ENCODE results near the gene FABP1. TPM values are rescaled to one million over a fixed set of nuclear protein-coding genes. Genes with fewer than 3 reads are reported as not detected.

The FABP1 gene
- total RNA-seq, 4 donors from 2014 or later, result not detected

GRCh38 chr2:88122141-88122884, 5.5 kb downstream of the FABP1 start:
- TF ChIP-seq CTCF (IDR thresholded peaks at IDR 0.05; ENCODE audit: low read depth), result no peak

DNA sequence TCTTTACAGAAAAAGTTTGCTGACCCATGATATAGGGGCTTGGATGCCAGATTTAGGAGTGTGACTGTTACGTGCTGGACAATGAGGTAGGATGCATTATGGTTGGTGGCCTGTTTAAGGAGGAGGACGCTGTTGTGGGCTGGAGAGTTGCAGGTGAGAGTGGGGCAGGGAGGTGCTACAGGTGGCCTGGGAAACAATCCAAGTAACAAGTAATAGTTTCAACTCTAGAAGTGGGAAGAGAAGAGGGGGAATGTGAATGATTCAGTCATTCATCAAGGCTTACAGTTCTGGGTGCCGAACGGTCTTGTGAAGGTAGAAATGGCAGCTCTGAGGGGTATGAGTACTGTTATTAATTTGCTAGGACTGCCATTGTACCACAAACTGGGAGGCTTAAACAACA, 6.2 kb downstream of the FABP1 start:
- TF ChIP-seq CTCF (IDR thresholded peaks at IDR 0.05; ENCODE audit: low read depth), result no peak

DNA sequence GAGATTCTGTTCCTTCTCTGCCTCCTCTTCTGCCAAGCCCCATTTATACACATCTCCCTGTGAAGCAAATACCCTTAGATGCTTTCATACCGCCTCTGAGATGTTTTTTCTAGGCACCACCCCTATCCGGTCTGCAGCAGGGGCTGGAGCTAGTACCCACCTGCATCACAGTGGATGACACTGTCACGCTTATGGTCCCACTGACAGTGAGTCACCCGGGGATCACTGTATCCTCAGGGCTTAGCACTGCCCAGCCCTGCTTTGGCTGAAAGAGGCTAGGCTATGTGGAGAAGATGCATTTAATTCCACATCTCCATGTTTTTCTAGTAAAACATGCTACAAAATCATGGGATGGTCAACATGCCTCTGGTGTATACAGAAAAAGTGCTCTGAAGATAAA, 9.9 kb downstream of the FABP1 start:
- no peak for TF ChIP-seq CTCF (IDR thresholded peaks at IDR 0.05; ENCODE audit: low read depth)

- no peak for TF ChIP-seq CTCF (IDR thresholded peaks at IDR 0.05; ENCODE audit: low read depth)
Observed at GRCh38 chr2:88116669-88117432, 11.0 kb downstream of the FABP1 start.

GRCh38 chr2:88115825-88116518, 11.9 kb downstream of the FABP1 start:
- no peak for TF ChIP-seq CTCF (IDR thresholded peaks at IDR 0.05; ENCODE audit: low read depth)

DNA sequence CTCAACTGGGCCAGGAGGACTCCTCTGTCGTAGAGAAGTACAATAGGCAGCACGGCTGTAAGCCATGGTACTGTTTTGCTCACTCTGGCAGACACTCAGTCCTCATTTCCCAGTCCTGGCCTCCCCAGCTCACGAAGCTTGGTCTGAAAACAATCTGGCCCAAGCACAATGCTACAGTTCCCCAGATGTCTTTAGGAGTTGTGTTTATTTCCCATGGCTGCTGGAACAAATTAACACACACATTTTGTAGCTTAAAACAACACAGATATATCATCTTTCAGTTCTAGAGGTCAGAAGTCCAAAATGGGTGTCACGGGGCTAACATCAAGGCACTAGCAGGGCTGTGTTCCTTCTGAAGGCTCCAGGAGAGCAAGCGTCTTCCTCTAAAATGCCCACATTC, 13.0 kb downstream of the FABP1 start:
- TF ChIP-seq CTCF (IDR thresholded peaks at IDR 0.05; ENCODE audit: low read depth), result no peak

DNA sequence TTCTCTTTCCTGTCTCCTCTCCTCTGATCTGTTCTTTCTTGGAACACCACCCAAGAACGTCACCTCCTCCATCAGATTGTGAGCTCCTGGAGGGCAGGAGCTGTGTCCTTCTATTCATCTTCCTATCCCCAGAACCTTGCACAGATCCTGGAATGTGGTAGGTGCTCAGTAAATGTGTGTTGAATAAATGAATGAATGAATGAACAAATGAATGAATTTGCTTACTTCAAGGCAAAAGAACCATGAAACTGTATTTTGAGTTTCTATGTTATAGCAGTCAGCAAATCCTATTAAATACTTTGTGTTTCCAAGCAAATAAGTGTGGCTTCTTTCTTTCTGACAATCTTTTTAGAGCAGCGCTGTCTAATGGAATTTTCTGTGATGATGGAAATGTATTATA, 14.8 kb downstream of the FABP1 start:
- no peak for TF ChIP-seq CTCF (IDR thresholded peaks at IDR 0.05; ENCODE audit: low read depth)
